ENCODE results near the gene DMRT1.
A peak's percentile ranks its signal among the peaks of the same experiment; 100 is the strongest.

DMRT1 gene

DNA sequence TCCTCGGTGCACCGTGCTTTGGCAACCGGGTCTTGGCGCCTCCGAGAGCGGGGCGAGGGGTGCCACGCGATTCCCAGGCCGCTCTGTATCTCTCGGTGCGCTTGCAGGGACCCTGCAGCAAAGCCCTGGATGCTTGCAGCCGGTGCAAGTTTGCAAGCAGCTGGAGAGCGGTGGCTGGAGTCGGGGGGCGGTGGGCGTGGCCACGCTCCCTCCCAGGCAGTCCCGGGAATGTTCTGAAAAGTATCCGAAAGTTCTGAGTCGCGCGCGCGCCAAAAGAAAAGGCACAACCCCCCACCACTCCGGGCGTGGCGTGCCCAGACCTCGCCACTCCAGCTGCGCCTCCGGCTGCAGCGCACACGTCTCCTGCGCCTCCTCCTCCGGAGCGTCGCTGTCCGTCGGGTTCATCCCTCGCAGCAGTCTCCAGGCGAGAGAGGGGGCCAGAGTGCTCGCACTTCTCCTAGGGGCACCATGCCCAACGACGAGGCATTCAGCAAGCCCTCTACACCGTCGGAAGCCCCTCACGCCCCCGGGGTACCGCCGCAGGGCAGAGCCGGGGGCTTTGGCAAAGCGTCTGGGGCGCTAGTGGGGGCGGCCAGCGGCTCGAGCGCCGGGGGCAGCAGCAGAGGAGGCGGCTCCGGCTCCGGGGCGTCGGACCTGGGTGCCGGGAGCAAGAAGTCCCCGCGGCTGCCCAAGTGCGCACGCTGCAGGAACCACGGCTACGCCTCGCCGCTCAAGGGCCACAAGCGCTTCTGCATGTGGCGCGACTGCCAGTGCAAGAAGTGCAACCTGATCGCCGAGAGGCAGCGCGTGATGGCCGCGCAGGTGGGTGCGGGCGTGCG lies at the start of gene DMRT1:
Gene DMRT1 (plus strand): TSS at position 327 of the 839 bp plus-strand sequence. CDS start 142 bp downstream, at position 469.
- DNase-seq, result no peak

DNA sequence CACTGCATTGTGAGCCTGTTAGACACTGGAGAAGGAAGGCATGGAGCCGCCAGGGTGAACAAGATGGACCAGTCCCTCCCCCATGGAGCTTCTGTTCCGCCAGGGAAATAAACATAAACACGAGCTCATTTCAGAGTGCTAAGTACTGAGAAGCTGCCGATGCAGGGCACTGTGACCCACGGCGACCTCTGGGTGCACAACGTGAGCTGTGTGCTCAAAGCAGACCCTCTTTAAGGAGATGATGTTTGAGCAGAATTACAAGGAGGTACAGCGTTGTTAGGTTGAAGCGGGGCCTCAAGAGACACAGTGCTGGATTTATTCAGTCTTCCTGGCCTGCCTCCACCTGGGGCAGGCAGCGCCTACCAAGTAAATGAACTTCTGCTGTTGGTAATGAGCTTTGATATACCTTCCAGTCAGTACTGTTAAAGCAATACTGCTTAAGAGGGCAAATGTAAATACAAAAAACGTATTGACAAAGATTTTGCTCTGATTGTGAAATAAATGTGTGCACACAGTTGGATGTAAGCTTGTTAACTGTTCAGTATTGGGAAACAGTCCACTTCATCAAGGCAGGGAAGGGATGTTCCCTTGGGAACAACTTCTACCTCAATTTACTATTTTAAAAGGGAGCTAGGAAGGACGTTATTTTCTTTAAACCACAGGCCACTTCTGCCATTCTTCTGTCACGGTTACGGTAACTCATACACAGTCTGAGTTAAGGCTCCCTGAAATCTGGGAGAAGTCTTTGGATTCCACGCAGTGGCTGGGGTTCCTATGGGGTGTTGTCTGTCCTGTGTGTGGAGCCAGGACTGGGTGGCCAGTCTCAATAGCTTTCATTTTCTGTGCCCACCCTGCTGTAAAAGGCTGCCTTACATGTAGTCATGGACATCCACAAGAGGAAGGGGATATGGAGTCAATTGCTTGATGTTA lies 48.9 kb upstream of the DMRT1 start:
- DNase-seq, result no peak

DNA sequence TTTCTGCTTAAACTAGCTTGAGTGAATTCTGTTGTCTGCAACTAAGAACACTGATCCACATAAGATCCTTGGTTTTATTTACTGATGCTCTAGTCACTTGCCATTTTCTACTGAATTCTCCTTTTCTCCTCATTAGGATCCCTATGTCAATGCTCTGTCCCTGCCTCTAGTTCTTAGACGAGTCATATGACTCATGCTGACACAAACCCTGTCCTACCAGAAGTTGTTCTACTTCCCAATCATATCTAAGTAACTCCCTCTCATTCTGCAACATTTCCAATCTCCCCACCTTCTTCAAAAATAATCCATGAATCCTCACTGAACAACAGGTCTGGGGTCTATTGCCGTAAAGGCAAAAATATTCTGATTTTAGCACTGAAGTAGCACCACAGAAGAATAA lies 47.1 kb upstream of the DMRT1 start:
- DNase-seq, result no peak

DNA sequence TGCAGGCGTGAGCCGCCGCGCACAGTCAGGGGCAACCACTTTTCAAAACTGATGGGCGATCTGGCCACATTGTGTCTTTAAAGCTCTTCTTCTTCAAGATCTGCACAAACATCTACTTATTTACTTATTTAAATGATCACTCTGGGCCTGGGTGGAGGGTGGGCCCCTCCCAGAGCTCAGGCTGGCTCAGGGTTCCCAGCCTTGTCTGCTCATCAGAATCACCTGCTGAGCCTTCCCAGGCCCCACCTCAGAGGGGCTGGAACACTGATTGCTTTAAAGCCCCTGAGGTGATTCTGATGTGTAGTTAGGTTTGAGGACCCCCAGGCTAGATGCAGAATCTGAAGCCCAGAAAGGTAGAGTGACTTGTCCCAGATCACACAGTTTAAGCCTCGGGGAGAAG lies 45.6 kb upstream of the DMRT1 start:
- no peak for DNase-seq

DNA sequence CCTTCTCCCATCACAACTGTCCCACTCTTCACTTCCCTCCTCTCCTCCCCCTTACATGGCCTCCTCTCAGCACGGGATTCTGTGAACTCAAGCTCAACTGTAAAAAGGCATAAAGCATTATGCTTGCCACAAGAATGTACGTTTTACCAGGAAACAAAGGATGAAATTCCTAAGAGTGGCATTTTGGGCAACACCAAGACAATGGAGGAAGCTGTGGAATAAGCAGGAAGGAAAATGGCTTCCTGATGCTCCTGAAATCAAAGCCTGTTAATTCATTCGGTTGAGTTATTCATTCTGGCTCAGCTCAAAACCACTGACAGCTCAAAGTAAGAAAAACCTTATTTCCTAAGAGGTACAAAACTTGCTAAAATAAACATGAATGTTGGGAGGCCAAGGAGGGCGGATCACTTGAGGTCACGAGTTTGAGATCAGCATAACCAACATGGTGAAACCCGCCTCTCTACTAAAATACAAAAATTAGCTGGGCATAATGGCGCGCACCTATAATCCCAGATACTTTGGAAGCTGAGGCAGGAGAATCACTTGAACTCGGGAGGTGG lies 40.8 kb upstream of the DMRT1 start:
- DNase-seq, result no peak

DNA sequence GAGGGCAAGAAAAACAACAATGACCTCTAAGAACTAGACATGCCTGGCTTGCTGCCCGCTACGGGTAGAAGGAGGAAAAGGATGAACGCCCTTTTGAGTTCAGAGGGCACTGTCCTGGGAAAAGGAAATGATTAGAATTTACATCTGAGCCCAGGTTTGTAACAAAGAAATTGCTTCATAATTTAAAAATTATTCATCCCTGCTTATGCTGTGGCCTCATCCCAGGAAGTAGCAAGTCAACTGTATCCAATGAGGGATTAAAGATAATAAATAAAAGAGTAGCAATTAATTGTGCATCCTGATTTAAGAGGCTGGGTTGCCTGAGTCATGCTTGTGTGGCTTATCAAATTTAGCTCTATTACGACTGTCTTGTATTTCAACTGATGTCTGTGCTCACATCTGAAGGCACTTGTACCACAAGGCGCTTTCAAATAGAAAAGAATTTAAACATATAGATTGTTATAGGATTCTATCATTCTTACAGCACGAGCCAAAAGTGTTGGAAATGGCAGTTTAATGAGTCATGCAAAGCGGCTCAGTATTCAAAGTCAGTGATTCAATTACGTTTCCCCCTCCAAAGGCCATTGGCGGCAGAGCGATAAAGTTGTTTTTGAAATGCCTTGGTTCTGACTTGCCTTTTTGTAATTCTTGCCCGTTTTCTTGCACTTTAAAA lies 40.0 kb upstream of the DMRT1 start:
- DNase-seq, result no peak

DNA sequence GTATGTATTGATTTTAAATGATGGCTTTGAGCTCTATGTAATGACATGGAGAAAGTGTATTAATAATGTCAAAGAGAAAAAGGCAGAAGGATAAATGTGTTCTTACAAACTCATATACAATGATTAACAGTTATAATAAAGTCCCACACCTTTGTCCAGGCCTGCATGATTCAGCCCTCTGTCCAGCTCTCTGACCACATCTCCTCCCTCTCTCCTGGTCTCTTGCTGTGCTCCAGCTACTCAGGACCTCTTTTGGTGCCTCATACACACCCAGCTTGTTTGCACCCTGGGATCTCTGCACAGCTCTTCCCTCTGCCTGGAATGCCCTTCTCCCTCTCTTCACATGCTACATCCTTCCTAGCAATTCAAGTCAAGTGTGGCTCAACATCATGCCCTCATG lies 37.5 kb upstream of the DMRT1 start:
- DNase-seq, result no peak

DNA sequence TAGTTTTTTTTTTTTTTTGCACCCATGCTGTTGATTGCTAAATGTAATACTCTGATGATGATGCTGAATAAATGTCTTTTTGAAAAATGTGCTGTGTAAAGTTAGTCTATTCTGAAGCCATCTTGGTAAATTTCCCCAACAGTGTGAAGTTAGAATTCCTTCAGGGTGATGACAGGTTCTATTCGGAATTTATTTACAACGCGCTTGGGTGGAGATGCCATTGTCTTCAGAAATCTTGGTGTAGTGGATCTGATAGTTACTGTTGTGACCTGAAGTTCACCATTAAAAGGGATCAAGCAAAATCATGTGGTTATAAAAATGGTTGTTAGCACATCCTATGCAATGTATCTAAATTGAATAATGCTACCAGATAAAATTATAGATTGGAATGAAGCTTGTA lies 36.3 kb upstream of the DMRT1 start:
- DNase-seq, result no peak

DNA sequence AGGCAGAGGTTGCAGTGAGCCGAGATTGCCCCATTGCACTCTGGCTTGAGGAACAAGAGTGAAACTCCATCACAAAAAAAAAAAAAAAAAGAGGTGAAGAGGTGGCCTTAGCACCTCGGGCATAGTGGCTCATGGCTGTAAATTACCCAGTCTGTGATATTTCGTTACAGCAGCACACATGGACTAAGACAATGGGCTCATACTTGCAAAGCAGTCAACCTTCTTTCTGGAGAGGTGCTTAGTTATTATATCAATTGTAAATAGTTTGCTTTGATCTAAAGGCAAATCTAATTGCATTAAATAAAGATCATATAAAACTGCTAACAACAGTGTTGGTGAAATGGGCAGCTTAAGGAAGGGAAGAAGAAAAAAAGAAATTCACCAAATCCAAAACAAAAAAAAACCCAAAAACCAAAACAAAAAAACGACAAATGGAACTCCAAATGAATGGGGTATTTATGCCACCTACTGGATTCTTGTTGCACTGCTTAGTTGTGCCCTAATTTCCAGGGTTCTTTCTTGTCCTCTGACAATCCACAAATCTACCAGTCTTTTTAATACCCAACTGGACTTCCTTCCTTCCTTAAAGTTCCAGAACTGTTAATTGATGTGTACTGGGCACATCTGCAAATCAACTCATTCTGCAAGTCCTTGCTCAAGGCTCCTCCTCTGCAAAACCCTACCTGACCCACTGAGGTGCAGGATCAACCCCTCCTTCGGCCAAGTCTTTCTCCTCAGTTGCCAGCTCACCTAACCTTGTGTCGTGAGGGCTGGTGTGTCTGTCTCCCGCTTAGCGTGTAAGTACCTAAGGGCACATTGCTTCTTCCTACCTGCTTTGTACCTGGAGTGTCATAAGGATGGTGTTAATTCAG lies 35.0 kb upstream of the DMRT1 start:
- peak in 1 of 56 donors; percentile 1 for DNase-seq

DNA sequence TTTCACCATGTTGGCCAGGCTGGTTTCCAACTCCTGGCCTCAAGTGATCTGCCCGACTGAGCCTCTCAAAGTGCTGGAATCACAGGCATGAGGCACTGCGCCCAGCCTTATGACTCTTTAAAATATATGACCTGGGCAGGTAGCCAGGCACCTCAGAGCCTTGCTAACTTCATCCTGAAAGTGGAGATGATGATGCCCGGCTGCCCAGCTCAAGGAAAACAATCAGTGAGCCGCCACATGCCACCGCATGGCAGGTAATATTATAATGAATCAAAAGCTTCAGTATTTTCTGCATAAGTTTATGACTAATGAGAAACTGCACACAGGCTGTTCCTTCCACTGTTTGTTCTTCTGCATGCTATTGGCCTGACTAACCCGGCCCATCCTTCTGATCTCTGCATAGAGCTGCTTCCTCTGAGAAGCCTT lies 30.4 kb upstream of the DMRT1 start:
- DNase-seq, result no peak

DNA sequence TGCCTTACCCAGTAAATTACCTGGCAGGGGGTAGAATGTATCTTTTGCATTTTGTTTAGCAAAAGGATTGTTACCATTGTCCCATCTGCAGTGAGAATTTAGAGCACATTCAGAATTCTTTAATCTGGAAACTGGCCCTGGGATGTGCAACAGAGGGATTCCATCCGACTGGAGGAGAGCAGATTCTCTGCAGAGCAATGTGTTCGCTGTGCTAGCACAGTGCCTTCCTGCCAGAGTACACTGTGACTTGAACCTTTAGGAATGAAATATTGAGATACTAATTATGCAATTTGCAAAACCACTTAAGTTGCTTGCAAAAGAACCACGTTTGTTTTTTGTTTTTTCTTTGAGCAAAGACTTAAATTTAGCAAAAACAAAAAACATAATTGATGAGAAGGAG lies 22.5 kb upstream of the DMRT1 start:
- no peak for DNase-seq

DNA sequence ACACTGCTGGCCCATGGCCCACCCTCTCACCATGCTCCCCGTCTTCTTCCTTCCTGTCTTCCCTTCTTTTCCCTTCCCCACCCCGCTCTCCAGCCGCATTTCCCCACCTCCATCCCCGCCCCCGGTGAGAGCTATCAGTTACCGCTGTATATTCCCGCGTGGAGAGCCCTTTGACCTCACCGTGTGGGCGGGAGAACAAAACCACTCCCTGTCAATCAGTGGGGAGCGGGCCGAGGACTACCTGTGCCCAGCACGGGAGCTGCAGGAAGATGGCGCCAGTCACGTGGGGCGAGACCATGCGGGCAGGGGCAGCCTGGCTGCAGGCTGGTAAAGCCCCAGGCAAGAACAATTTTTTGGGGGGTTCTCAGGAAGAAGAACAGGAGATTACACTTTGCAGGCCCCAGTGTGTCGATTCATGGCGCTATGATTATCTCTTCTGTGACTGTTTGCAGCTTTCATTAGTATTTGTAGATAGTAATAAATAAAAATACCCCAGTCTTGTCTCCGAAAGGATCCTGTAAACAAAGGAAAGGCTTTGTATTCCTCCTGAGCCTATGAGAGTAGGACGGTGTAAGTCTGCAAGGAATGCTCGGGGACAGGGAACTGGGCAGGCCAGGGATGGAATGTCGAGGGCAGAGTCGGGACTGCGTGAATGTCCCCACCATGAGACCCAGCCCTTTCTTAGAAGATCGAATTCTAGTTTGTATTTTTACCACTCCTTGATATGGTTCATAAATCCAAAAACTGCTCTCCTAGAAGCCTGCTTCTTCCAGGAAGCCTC lies 14.8 kb upstream of the DMRT1 start:
- no peak for DNase-seq

DNA sequence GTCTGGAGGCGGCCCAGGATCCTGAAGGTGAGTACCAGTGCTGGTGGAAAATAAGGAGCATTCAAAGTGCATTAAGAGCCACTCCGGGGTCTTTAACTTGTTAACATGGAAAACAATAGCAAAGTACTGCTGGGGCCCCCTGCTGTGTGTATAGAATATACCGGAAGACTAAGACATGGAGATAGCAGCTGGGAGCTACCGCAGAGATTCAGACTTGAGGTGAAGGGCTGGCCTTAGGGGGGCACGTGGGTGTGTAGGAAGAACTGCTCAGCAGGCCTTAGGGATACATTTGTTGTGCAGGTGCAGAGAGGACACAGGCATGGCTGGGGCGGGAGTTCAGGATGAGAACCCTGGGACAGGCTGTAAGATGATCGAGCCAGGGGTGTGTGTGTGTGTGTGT lies 1.2 kb upstream of the DMRT1 start:
- DNase-seq, result no peak

DNA sequence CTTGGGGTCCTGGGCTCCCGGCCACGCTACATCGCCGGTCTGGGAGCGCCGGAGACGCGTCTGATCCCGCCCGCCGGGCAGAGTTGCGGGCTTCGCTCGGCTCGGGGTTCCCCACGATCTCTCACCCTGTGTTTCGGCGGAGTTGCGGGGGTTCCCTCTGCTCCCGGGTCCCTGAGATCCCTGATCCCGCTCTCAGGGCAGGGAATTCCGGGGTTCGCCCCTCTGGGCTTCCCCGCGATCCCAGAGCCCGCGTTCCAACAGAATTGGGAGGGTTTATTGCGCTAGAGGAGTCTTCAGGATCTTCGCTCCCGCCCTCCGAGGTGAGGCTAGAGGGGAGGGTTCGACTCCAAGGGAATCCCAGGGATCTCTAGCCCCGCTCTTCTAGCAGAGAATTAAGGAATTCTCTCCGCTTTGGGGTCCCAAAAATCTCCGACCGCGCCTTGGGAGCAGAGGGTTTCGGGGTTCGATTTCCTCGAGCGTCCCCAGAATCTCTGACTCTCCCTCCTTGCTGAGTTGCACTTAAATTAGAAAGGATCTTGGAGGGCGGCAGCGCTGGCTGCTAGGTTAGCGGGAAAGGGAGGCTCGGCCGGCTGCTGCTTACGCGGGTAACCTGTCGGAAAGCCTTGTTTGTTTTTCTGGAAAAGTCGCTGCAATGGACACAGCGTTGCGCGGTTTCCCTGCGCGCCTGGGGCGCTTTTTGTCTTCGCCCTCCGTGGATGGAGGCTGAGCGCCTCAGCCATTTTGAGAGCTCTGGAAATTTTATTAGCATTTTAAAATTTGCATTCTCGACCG lies 1.3 kb downstream of the DMRT1 start:
- DNase-seq, result no peak

DNA sequence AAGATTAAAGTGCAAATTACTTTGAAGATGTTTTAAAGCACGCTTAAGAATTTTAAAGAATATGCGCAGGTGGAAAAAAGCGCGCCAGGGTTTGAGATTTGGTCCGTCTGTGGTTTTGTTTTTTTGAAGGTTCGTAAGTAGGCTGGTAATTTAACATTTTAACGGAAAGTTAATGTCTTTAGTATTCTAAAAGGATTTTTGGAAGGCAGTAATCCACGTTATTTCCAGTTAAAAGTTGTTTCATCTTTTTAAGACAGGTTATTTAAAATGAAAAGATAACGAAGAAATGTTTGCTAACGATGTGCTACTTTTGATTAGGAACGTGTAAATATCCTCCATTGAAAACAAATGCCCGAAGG lies 1.9 kb downstream of the DMRT1 start:
- DNase-seq, result no peak

DNA sequence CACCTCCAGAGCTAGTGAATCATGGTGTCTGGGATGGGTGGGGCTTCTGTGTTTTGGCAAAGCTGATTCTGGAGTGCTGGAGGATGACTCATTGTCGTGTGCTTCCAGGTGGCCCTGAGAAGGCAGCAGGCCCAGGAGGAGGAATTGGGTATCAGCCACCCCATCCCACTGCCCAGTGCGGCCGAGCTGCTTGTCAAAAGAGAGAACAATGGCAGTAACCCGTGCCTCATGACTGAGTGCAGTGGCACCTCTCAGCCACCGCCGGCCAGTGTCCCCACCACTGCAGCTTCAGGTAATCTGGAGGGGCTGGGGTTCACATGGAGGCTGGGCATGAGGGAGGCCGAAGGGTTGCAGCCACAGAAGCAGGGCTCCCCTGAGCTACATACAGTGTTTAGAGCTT lies 5.4 kb downstream of the DMRT1 start:
- DNase-seq, result no peak

DNA sequence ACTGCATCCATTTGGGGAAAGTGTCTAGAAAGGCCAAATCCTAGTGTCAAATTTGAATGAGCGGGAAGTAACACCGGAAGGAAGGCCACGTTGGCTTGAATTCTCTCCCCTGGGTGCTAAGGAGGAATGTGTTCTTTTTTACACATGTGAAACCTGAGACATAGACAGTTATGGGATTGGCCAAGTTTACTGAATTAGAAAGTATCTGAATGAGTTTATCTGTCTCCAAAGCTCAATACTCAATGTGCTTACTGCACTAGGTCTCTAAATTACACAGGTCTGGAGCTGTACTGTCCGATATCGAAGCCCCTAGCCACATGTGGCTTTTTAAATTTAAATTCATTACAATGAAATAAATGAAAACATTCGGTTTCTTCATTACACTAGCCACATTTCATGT lies 6.0 kb downstream of the DMRT1 start:
- no peak for DNase-seq

DNA sequence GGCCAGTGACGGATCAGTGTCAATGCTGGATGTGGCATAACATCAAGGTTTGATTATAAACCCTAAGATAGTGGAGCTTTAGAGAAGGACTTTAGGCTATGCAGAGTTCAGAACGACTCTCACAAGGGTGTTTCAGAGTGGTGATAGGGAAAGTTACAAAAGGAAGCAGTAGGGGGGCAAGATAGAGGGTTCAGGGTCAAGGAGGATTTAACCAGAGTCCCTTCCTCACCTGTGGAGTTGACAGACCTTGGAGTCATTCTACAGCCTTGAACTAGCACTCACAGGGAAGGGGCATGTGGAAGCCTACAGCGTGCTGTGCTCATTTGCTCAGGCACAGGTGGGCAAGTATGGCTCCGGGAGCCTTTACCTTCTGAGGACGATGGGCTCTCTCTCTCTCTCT lies 7.9 kb downstream of the DMRT1 start:
- DNase-seq, result no peak

DNA sequence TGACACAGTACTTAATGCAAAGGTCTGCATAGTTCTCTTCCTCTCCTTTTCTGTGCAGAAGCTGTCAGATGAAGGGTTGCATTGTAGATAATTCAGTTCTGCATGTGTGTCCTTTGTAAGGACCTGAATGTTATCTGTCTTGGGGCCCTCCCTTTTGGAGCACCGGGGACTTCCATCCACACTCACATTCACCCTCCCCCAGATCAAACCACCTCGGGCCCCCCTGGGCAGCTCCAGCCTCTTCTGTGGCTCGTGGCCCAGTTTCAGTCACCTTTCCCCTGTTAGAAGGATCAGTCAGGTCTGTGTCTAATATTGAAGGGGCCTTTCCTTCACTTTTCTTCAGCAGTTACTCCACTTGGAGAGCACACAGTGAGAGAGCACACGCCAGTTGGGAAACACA lies 11.0 kb downstream of the DMRT1 start:
- no peak for DNase-seq

Measured in nucleus accumbens (tissue), 56 donors.